HepG2 (cell line): Measurements from ENCODE around the gene ADGRV1.

Experiments used
- ARNT2 ChIP-seq: sonication (generic); formaldehyde crosslinking; IDR thresholded peaks from 2 replicates; pipeline ENCODE4 v1.8.0; 2022; ENCODE audit warnings: mild to moderate bottlenecking, low read depth, missing genetic modification reagents, moderate library complexity
- KLF9 ChIP-seq: IDR thresholded peaks from 2 replicates; pipeline ENCODE4 v1.6.1; 2016; ENCODE audit warnings: low read depth
- ZC3H4 ChIP-seq: sonication (generic); formaldehyde crosslinking; IDR thresholded peaks from 2 replicates; pipeline ENCODE4 v1.4.0; 2020; ENCODE audit warnings: missing genetic modification reagents, borderline replicate concordance
- ZNF335 ChIP-seq: sonication (generic); formaldehyde crosslinking; IDR thresholded peaks from 2 replicates; pipeline ENCODE4 v1.4.0; 2020; ENCODE audit warnings: missing genetic modification reagents
- ZNF350 ChIP-seq: sonication (generic); formaldehyde crosslinking; IDR thresholded peaks from 2 replicates; pipeline ENCODE4 v1.4.0; 2020; ENCODE audit warnings: mild to moderate bottlenecking, low read depth, missing genetic modification reagents, borderline replicate concordance

- TF ChIP-seq ZNF350: no peak
- TF ChIP-seq ARNT2 (CRISPR knock-in tag): no peak
- no peak for TF ChIP-seq ZC3H4 (CRISPR knock-in tag)
- no peak for TF ChIP-seq ZNF335
- no peak for TF ChIP-seq KLF9 (CRISPR knock-in tag)
Measured at GRCh38 chr5:91142819-91143218, 584.2 kb downstream of the ADGRV1 start.
